Vagina (tissue), 2 donors: ENCODE measurements around the gene PIGQ. TPM values are rescaled to one million over a fixed set of nuclear protein-coding genes. Genes with fewer than 3 reads are reported as not detected.

ENCODE experiments used
- DNase-seq, 2 donors: peaks; one replicate each; pipeline ENCODE4 v3.0.0-alpha.2; 2017; ENCODE audit errors: extremely low spot score in 2 of 2
- H3K27ac ChIP-seq: fragments of 200-600 bp; sonication (generic); one replicate; pipeline ENCODE4 v1.5.1; 2019
- H3K27me3 ChIP-seq: fragments of 200-600 bp; sonication (generic); one replicate; pipeline ENCODE4 v1.5.1; 2019
- H3K36me3 ChIP-seq, 2 donors: fragments of 200-600 bp; sonication (generic); one replicate each; pipeline ENCODE4 v1.5.1; 2017 to 2019
- H3K4me1 ChIP-seq: fragments of 200-600 bp; sonication (generic); one replicate; pipeline ENCODE4 v1.5.1; 2019
- H3K4me3 ChIP-seq, 2 donors: fragments of 200-600 bp; sonication (generic); 1 replicate in 1 of 2; 2 replicates in 1 of 2; pipeline ENCODE4 v1.5.1; 2016 to 2019
- H3K9me3 ChIP-seq: fragments of 200-600 bp; sonication (generic); one replicate; pipeline ENCODE4 v1.5.1; 2019
- POLR2A ChIP-seq, 2 donors: fragments of 450-650 bp; IDR thresholded peaks; one replicate each; pipeline ENCODE4 v1.6.1; 2017; ENCODE audit warnings: antibody characterized with exemption in 2 of 2, mild to moderate bottlenecking in 2 of 2, moderate library complexity in 2 of 2
- POLR2AphosphoS5 ChIP-seq, 2 donors: sonication (generic); formaldehyde crosslinking; IDR thresholded peaks; one replicate each; pipeline ENCODE4 v1.9.0; 2017; ENCODE audit warnings: antibody characterized with exemption in 2 of 2, mild to moderate bottlenecking in 2 of 2, low read depth in 1 of 2; ENCODE audit not compliant: insufficient read depth in 1 of 2
- intact Hi-C: fragments of 100-400 bp; cut with DNase I; formaldehyde crosslinking; loops from one replicate; pipeline ENCODE4 v1.15.1; 2023
- total RNA-seq: library from RNA; depleted of rRNA; stranded (reverse); fragments of >200 nt; gene quantifications from one replicate; pipeline ENCODE4 v1.2.3, GENCODE V29; 2016
- TF ChIP-seq, protein P1 (sequence below), 3 experiments: fragments of 450-650 bp in 2 of 3; fragments of 200-600 bp in 1 of 3; sonication (generic) in 1 of 3; IDR thresholded peaks; one replicate each; pipeline ENCODE4 v1.5.1; 2017 to 2019; ENCODE audit warnings: antibody characterized with exemption in 3 of 3, mild to moderate bottlenecking in 2 of 3, moderate library complexity in 2 of 3

PIGQ gene
- total RNA-seq, 1 donor from 2014 or later = 26.0 TPM

DNA sequence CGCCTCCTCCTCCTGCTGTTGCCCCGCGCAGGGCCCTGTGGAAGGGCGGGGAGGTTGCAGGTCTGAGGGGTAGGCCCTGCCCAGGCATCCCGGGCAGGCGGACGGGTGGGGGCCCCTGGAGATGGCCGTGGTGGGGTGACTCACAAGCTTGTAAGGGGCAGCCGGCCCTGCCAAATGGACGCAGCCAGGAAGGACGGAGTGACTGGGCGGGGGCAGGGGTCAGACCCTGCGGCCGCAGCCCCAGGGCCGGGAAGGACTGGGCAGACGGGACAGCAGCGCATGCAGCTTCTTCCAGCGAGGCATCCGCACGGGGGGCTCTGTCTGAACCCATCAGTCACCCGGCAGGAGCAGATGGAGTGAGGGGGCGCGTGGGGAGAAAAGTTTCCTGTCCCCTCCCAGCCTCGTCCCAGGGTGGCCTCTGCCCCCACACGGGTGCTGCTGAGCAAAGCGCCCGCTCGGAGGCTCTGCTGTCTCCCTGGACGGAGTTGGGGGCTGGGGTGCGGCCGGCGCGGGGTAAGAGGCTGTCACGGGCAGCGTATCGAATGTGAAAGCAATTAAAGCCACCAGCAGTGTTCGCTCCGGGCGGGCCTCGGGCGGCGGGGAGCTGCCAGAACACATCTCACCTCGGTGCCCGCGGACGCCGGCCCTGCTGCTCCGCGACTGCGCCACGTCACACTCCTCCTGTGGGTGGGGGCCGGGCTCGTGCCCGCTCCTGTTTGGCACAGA lies 15.0 kb upstream of the PIGQ start:
- no peak for DNase-seq
- H3K9me3 ChIP-seq = no peaks in the 10 kb centered on the region
- no peaks in the 10 kb centered on the region for H3K27me3 ChIP-seq
- peak overlapping the region; percentile 6 to 26 for H3K4me3 ChIP-seq
- peaks cover 0 to 29% of the 10 kb centered on the region in 2 donors for H3K36me3 ChIP-seq
- intact Hi-C loops = no loop called here
- peaks cover 19% of the 10 kb centered on the region for H3K4me1 ChIP-seq
- TF ChIP-seq, protein P1, sequence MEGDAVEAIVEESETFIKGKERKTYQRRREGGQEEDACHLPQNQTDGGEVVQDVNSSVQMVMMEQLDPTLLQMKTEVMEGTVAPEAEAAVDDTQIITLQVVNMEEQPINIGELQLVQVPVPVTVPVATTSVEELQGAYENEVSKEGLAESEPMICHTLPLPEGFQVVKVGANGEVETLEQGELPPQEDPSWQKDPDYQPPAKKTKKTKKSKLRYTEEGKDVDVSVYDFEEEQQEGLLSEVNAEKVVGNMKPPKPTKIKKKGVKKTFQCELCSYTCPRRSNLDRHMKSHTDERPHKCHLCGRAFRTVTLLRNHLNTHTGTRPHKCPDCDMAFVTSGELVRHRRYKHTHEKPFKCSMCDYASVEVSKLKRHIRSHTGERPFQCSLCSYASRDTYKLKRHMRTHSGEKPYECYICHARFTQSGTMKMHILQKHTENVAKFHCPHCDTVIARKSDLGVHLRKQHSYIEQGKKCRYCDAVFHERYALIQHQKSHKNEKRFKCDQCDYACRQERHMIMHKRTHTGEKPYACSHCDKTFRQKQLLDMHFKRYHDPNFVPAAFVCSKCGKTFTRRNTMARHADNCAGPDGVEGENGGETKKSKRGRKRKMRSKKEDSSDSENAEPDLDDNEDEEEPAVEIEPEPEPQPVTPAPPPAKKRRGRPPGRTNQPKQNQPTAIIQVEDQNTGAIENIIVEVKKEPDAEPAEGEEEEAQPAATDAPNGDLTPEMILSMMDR (IDR thresholded peaks at IDR 0.05) = no peak
- no peak for TF ChIP-seq POLR2A (IDR thresholded peaks at IDR 0.05)
- TF ChIP-seq POLR2AphosphoS5 (IDR thresholded peaks at IDR 0.05; ENCODE audit: insufficient read depth in 1 of 2, low read depth in 1 of 2) = no peak
- peak overlapping the region; percentile 10 for H3K27ac ChIP-seq

DNA sequence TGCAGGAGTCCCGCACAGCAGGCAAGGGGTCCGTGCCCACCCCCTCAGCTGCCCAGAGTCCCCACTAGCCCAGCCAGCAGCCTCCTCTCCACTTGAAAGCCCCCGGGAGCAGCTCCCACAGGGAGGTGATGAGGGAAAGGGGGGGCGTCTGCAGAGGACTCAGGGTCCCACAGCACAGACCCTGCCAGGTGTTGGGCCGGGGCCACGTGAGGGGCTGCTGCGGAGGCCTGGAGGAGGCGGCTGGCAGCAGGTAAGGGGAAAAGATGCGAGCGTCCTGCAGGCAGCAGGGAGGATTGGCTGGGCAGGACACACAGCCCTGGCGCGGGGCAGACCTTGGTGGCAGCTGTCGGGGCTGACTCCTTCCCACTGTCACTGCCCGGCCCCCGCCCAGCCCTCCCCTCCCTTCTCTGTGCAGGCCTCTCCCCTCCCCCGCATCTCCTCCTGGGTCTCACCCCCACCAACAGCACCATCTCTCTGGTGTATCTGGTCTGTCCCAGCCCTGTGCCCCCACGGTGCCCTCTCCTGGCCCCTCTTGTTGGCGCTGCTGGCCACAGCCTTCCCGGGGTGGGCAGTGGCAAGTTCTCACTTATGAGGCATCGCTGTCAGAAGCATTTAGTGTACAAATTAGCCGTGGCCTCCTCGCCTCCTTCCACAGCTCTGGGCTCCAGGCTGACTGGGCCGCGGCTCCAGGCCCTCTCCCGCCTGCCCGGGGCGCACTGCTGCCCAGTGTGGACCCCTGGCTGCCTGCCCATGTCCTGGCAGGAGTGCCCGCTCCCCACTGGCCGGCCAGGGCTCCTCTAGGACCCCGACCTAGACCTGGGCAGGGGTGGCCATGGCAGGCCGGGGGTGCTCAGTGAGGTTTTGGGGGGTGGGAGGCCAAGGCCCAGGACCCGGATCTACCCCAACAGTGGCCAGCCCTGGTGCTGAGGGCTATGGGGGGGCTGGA lies 14.0 kb upstream of the PIGQ start:
- no peak for DNase-seq
- H3K27me3 ChIP-seq = no peaks in the 10 kb centered on the region
- H3K36me3 ChIP-seq = peaks cover 0 to 24% of the 10 kb centered on the region in 2 donors
- TF ChIP-seq POLR2A (IDR thresholded peaks at IDR 0.05) (no peak), POLR2AphosphoS5 (IDR thresholded peaks at IDR 0.05; ENCODE audit: insufficient read depth in 1 of 2, low read depth in 1 of 2) (no peak)
- TF ChIP-seq, protein P1 (IDR thresholded peaks at IDR 0.05) = no peak
- no peak overlapping the region for H3K4me3 ChIP-seq
- H3K27ac ChIP-seq = no peak overlapping the region
- peaks cover 20% of the 10 kb centered on the region for H3K4me1 ChIP-seq
- intact Hi-C loops = no loop called here
- H3K9me3 ChIP-seq = no peaks in the 10 kb centered on the region

DNA sequence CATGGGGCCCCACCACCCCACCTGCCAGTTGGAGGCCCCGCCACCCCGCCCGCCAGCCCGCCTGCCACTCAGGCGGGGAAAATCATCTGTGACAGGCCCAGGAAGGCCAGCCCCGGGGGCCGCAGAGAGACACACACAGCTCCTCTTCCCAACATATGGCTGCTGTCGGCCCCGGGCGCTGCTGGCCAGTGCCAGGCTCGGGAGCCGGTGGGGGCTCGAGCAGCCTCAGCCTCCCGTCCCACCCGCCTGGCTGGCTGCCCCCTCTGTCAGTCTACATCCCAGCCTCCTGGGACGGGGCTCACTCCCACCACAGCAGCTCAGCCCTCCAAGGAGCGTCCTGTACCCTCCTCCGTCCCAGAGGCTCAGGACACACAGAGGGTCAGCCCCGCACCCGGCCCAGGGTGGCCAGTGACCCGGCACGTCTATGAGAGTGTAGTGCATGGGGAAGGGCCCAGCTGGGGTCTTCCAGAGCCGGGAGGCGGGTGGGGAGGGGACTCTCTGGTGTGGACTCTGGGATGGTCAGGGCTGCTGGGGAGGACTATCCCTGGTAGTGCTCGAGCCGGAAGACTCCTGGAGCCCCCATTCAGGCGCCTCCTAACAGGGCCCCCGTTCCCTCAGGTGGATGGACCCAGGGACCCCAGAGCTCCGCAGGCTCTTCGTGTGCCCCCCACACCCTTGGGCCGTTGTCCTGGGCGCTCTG lies 13.1 kb upstream of the PIGQ start:
- H3K27me3 ChIP-seq = no peaks in the 10 kb centered on the region
- no peak overlapping the region for H3K4me3 ChIP-seq
- DNase-seq = no peak
- no peaks in the 10 kb centered on the region for H3K9me3 ChIP-seq
- no peak for TF ChIP-seq POLR2A (IDR thresholded peaks at IDR 0.05)
- TF ChIP-seq POLR2AphosphoS5 (IDR thresholded peaks at IDR 0.05; ENCODE audit: insufficient read depth in 1 of 2, low read depth in 1 of 2) = no peak
- TF ChIP-seq, protein P1 (IDR thresholded peaks at IDR 0.05) = no peak
- intact Hi-C loops = no loop called here
- no peak overlapping the region for H3K27ac ChIP-seq
- peaks cover 20% of the 10 kb centered on the region for H3K4me1 ChIP-seq
- H3K36me3 ChIP-seq = peaks cover 0 to 21% of the 10 kb centered on the region in 2 donors

DNA sequence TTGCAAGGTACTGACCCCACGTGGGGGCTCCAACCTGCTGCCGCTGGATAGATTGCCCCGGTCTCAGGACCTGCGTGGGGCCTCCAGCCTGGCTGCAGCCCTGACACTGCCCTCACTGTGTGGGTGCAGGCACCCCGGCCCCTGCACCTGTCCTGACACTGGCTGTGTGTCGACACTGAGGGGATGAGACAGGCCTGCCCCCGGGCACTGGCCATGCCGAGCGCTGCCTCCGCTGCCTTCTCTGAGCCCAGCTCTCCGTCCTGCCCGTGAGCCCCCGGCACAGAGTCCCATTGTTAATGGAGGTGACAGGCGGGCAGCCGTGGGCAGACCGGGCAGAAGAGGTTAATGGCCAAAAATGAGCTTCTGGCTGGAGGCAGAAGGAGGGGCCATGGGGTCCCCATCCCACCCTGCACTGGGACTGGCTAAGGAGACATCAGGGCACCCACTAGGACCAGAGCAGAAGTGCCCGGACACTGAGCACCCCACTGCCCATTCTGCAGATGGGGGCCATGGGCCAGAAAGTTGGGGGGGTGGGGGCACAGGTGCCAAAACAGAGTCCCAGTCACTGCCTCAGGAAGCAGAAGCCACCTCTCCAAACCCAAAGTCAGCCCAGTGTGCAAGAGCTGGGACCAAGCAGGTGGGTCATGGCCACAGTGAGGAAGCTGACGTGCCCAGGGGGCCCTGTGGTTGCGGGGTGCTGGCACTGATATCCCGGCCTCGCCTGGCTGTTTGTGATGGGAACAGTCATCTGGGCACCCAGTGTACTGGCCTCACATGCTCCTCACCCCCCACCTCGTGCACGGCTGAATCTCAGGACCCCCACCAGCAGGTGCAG lies 12.1 kb upstream of the PIGQ start:
- Histone ChIP-seq H3K4me1 (peaks cover 20% of the 10 kb centered on the region), H3K27ac (no peak overlapping the region), H3K27me3 (no peaks in the 10 kb centered on the region), H3K9me3 (no peaks in the 10 kb centered on the region), H3K4me3 (no peak overlapping the region), H3K36me3 (peaks cover 0 to 11% of the 10 kb centered on the region in 2 donors)
- TF ChIP-seq POLR2AphosphoS5 (IDR thresholded peaks at IDR 0.05; ENCODE audit: insufficient read depth in 1 of 2, low read depth in 1 of 2) (no peak), POLR2A (IDR thresholded peaks at IDR 0.05) (no peak)
- TF ChIP-seq, protein P1 (IDR thresholded peaks at IDR 0.05) = no peak
- intact Hi-C loops = loop anchor here (2.0 kb wide), 1 partner anchor 515 kb away; the partner anchor contains the start of gene SSTR5
- no peak for DNase-seq
